ENCODE data around the gene PERP.

PERP gene

DNA sequence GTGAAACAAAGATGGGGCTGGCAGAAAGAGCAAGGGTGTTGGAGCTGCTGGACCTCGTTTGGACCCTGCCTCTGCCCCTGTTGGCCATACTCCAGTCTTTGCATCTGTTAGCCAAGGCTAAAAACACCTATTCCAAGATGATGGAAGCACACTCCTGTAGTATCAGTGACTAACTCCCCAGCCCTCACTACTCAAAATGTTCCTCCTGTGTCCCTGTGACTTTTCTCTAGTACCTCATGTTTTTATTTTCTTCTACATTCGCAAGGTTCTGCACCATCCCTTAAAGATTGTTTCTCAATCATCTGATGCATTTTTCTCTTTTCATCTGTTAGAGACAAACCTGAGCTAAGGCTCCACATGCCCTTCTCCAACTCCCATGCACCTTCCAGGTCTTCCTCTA, 8.9 kb downstream of the PERP start:
- H3K27me3 ChIP-seq (ENCODE audit: low read length): no peaks in the 10 kb centered on the region
- H3K79me2 ChIP-seq (ENCODE audit: insufficient read depth, low read length): no peaks in the 10 kb centered on the region
- H3K9me3 ChIP-seq (ENCODE audit: insufficient read depth, low read length): no peaks in the 10 kb centered on the region
- no peaks in the 10 kb centered on the region for H3K36me3 ChIP-seq (ENCODE audit: low read length)
- no peak overlapping the region for H3K9ac ChIP-seq (ENCODE audit: low read length)
- H4K20me1 ChIP-seq (ENCODE audit: low read depth, low read length): no peaks in the 10 kb centered on the region
- H3K4me2 ChIP-seq (ENCODE audit: low read depth, low read length, poor library complexity, severe bottlenecking): no peak overlapping the region
- no peak for TF ChIP-seq EZH2phosphoT487 (conservative IDR thresholded peaks at IDR 0.05; ENCODE audit: low read length)
- TF ChIP-seq, protein P1, sequence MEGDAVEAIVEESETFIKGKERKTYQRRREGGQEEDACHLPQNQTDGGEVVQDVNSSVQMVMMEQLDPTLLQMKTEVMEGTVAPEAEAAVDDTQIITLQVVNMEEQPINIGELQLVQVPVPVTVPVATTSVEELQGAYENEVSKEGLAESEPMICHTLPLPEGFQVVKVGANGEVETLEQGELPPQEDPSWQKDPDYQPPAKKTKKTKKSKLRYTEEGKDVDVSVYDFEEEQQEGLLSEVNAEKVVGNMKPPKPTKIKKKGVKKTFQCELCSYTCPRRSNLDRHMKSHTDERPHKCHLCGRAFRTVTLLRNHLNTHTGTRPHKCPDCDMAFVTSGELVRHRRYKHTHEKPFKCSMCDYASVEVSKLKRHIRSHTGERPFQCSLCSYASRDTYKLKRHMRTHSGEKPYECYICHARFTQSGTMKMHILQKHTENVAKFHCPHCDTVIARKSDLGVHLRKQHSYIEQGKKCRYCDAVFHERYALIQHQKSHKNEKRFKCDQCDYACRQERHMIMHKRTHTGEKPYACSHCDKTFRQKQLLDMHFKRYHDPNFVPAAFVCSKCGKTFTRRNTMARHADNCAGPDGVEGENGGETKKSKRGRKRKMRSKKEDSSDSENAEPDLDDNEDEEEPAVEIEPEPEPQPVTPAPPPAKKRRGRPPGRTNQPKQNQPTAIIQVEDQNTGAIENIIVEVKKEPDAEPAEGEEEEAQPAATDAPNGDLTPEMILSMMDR (IDR thresholded peaks at IDR 0.05; ENCODE audit: insufficient read depth, low read length, poor library complexity, severe bottlenecking): no peak
- H2AFZ ChIP-seq (ENCODE audit: low read depth, low read length, severe bottlenecking): no peak overlapping the region
- H3K9me2 ChIP-seq (replicated peaks; ENCODE audit: insufficient read depth, low read length): no peaks in the 10 kb centered on the region
- H3K4me3 ChIP-seq (ENCODE audit: insufficient read depth, low read length, poor library complexity, severe bottlenecking): no peak overlapping the region
- no peak overlapping the region for H3K27ac ChIP-seq (ENCODE audit: low read depth, low read length)
- H3F3A ChIP-seq (ENCODE audit: insufficient read depth): no peaks in the 10 kb centered on the region

DNA sequence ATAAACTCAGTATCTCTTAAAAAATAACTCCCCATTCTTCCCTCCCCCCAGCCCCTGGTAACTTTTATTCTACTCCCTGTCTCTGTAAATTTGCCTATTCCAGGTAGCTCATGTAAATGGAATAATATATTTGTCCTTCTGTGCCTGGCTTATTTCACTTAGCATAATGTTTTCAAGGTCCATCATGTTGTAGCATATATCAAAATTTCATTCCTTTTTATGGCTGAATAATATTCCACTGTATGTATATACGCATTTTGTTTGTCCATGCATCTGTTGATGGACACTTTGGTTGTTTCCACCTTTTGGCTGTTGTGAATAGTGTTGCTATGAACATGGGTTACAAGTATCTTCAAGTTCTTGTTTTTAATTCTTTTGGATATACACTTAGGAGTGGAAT, 13.0 kb downstream of the PERP start:
- Histone ChIP-seq H3K9me3 (ENCODE audit: insufficient read depth, low read length) (no peaks in the 10 kb centered on the region), H3K36me3 (ENCODE audit: low read length) (no peaks in the 10 kb centered on the region)
- no peak for TF ChIP-seq EZH2phosphoT487 (conservative IDR thresholded peaks at IDR 0.05; ENCODE audit: low read length)
- TF ChIP-seq, protein P1 (IDR thresholded peaks at IDR 0.05; ENCODE audit: insufficient read depth, low read length, poor library complexity, severe bottlenecking): no peak

DNA sequence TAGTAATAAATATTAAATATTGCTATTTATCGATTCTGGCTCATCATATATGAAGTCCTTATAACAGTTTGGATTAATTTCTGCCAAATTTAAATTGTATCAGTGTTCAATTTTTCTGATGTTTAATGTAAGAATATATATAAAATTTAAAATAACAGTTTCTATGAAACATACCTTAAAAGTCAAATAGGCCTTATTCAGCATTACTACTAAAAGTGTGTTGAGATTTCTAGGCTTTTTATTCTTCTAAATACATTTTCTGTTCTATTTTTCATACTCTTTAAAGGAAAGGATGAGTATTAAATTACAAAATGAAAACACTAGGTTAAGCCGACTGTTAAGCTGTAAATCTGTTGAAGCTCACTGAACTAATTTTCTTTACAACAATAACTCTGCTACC, 13.6 kb downstream of the PERP start:
- H3K4me3 ChIP-seq (ENCODE audit: insufficient read depth, low read length, poor library complexity, severe bottlenecking): no peak overlapping the region
- H3K4me2 ChIP-seq (ENCODE audit: low read depth, low read length, poor library complexity, severe bottlenecking): no peak overlapping the region
- H2AFZ ChIP-seq (ENCODE audit: low read depth, low read length, severe bottlenecking): no peak overlapping the region
- H3K9me2 ChIP-seq (replicated peaks; ENCODE audit: insufficient read depth, low read length): no peaks in the 10 kb centered on the region
- H3K36me3 ChIP-seq (ENCODE audit: low read length): no peaks in the 10 kb centered on the region
- TF ChIP-seq, protein P1 (IDR thresholded peaks at IDR 0.05; ENCODE audit: insufficient read depth, low read length, poor library complexity, severe bottlenecking): no peak
- TF ChIP-seq EZH2phosphoT487 (conservative IDR thresholded peaks at IDR 0.05; ENCODE audit: low read length): no peak
- no peaks in the 10 kb centered on the region for H3F3A ChIP-seq (ENCODE audit: insufficient read depth)
- no peaks in the 10 kb centered on the region for H4K20me1 ChIP-seq (ENCODE audit: low read depth, low read length)
- H3K79me2 ChIP-seq (ENCODE audit: insufficient read depth, low read length): no peaks in the 10 kb centered on the region
- no peak overlapping the region for H3K27ac ChIP-seq (ENCODE audit: low read depth, low read length)
- no peaks in the 10 kb centered on the region for H3K9me3 ChIP-seq (ENCODE audit: insufficient read depth, low read length)
- no peaks in the 10 kb centered on the region for H3K27me3 ChIP-seq (ENCODE audit: low read length)
- H3K9ac ChIP-seq (ENCODE audit: low read length): no peak overlapping the region

More for the DNA sequence above, 13.0 kb downstream of the PERP start:
- Histone ChIP-seq H3F3A (ENCODE audit: insufficient read depth) (no peaks in the 10 kb centered on the region), H3K27ac (ENCODE audit: low read depth, low read length) (no peak overlapping the region), H3K9me2 (replicated peaks; ENCODE audit: insufficient read depth, low read length) (no peaks in the 10 kb centered on the region), H4K20me1 (ENCODE audit: low read depth, low read length) (no peaks in the 10 kb centered on the region), H2AFZ (ENCODE audit: low read depth, low read length, severe bottlenecking) (no peak overlapping the region), H3K27me3 (ENCODE audit: low read length) (no peaks in the 10 kb centered on the region), H3K4me3 (ENCODE audit: insufficient read depth, low read length, poor library complexity, severe bottlenecking) (no peak overlapping the region), H3K4me2 (ENCODE audit: low read depth, low read length, poor library complexity, severe bottlenecking) (no peak overlapping the region), H3K9ac (ENCODE audit: low read length) (no peak overlapping the region), H3K79me2 (ENCODE audit: insufficient read depth, low read length) (no peaks in the 10 kb centered on the region)

Measured in SU-DHL-6 (cell line).